Measurements from ENCODE around the gene ADD3.
"Not testable (repeated sequence)": the region's sequence is repeated elsewhere in the genome, so short reads cannot be mapped to it uniquely, and the experiment has no call there.

Gene ADD3

DNA sequence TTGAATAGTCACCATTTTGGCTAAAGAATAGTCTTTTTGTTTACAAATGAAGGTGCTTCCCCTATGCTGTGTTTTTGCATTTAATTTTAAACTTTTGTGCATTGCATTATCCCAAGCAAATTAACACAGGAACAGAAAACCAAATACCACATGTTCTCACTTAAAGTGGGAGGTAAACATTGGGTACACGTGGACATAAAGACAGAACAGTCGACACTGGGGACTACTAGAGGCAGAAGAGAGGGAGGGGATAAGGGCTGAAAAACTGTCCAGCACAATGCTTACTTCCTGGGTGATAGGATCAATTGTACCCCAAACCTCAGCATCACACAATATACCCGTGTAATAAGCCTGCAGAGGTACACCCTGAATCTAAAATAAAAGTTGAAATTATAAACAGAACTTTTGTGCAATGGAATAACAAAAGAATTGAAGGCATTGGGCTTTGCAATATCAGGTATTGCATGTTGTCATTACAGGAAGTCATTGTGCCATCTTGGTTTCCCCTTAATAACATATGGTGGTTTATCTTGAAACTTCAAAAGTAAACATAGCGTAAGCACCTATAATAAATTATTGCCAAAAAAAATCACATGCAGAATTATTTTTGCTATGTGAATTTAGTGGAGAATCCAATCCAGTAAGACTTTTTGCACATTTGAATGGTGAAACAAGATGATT, 16.1 kb downstream of the ADD3 start:
- no peak for DNase-seq
- intact Hi-C loops (cut with DNase I) = no loop called here

DNA sequence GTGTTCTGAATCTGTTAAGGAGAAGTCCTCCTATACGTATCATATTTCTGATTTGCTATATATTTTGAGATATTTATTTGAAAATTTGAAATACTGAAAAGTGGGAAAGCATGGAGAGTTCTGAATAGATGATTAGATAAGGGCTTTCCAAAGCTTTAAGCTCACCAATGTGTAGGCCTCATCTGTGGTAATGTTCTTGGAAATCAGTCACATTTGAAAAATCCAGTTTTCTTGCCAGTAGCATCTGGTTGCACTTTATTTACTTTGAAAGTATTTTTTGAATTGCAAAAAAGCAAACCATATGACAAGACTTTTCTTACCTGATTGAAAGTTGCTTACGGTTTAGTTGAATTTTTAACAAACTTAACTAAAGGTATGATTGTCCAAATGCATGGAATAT, 21.7 kb downstream of the ADD3 start:
- intact Hi-C loops (cut with DNase I) = no loop called here

DNA sequence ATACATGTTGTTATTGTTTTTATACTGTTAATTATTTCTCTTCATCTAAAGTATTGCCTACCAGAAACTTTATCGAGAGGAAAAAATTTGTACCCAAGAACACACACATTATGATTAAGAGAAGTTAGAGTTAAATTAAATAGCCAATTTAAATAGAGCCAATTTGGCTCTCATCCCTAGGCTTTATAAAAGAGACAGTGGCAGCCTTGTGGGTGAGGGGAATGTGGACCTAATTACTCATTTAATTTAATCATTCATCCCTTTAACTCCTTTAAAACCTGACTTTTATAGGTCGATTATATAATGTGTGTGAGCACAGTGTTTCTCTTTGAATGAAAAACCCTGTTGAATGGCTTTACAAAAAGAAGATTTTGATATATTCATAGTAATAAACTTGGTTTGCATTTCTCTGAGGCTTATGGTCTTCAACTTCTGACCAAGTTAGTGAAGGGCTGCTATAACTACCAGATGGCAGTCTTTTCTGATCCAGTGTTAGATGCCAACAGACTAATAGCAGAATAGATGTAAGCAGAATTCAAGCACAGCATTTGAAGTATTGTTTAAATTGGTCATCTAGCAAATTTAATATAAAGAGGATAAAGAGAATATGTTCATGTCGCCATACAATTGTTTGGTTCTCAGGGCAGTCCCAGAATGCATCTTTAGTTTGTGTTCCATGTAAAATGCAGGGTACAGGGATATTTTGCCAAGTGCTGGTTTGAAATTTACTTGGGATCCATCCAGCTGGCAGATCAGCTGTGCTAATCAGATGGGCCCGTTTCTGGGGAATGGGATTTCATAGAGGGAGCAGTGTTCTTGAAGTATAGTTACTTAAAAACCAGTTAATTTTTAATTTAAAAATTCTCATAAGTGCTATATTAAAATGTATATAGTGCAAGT, 25.3 kb downstream of the ADD3 start:
- peak in 1 of 10 donors; percentile 52 for DNase-seq
- intact Hi-C loops (cut with DNase I) = no loop called here

More for the DNA sequence above, 21.7 kb downstream of the ADD3 start:
- DNase-seq = no peak

- intact Hi-C loops (cut with DNase I) = no loop called here
- no peak for DNase-seq
Measured at GRCh38 chr10:110033701-110034235, 26.0 kb downstream of the ADD3 start.

DNA sequence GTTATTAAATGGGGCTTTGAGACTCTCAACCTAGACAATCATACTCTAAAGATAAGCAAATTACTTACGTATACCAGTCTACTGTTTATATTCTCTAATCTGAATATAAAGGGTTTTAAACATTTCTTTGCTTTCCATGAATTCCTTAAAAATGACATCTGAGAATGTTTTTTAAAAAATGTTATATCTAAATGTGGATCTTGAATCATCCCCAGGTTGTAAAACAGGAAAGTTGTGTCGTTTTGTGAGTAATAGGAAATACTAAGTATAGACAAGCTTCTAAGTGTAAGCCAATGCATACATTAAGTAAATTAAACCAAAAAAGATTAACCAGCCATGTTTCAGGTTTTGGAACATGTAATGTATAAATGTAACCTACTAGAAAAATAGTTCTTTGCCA, 26.8 kb downstream of the ADD3 start:
- intact Hi-C loops (cut with DNase I) = no loop called here
- DNase-seq = no peak

GRCh38 chr10:110035070-110035921, 27.5 kb downstream of the ADD3 start:
- intact Hi-C loops (cut with DNase I) = no loop called here
- DNase-seq = no peak

- intact Hi-C loops (cut with DNase I) = no loop called here
- no peak for DNase-seq
Measured at GRCh38 chr10:110036640-110037039, 28.9 kb downstream of the ADD3 start.

DNA sequence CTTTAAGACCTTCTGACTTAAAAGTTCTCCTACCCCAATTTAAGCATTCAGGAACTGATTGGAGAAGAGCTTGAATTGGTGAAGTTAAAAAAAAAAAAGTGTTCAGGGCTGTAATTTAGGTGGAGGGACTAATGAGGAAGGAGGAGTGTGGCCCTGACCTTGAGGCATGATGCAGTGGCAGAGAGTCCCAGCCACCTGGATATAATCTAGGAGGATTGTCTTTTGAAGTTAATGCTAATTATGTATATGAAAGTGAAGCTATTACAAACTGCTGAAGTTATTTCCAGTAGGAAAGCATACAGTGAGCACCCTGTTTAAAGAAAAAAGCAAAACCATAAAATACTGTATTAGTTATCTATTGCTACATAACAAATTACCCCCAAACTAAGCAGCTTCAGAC, 31.5 kb downstream of the ADD3 start:
- no peak for DNase-seq
- intact Hi-C loops (cut with DNase I) = no loop called here

GRCh38 chr10:110040108-110040507, 32.3 kb downstream of the ADD3 start:
- intact Hi-C loops (cut with DNase I) = no loop called here
- no peak for DNase-seq

DNA sequence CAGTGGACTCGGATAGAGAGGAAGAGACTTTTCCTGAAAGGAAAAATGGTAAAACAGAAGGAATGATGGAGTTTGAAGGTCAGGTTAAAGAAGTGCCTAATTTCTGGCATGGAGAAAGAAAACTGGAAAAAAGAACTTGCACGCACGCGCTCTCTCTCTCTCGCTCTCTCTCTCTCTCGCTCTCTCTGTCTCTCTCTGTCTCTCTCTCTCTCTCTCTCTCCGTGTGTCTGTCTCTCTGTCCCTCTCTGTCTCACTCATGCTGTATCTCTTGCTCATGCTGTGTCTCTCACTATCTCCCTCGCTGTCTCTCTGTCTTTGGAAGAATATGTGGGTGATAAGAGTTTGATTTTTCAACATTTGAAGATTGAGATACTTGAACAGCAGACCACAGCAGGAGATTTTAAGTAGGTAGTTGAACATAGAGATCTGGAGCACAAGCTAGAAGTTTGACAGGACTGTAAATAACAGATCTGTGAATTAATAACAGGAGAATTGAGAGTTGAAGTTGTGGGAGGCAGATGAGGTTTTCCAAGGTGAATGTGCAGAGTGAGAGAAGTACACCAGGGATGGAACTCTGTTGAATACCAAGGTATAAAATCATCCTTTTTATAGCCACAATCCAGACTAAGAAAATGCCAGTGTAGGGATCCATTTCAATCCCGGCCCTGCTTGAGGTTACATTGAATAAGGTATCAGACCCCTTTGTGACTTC, 33.1 kb downstream of the ADD3 start:
- no peak for DNase-seq
- intact Hi-C loops (cut with DNase I) = no loop called here

GRCh38 chr10:110041479-110041829, 33.7 kb downstream of the ADD3 start:
- intact Hi-C loops (cut with DNase I) = no loop called here
- no peak for DNase-seq

DNA sequence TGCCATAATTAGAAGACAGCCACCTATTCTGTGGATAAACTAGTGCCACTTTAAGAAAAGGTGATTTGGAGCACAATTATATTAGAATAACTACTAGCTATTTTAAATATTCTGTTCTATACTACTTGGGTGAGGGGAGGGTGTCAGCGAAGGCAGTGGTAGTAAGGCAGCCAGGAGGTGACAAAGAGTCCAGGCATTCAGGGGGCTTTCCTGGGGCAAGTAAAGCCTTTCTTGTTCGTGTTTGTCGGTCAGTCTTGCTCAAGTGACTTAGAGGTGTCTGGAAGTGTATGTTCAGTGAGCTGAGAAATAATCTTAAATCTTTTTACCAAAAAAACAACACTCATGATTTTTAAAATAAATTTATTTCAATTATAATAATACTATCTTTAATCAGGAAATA, 34.4 kb downstream of the ADD3 start:
- intact Hi-C loops (cut with DNase I) = no loop called here
- no peak for DNase-seq

DNA sequence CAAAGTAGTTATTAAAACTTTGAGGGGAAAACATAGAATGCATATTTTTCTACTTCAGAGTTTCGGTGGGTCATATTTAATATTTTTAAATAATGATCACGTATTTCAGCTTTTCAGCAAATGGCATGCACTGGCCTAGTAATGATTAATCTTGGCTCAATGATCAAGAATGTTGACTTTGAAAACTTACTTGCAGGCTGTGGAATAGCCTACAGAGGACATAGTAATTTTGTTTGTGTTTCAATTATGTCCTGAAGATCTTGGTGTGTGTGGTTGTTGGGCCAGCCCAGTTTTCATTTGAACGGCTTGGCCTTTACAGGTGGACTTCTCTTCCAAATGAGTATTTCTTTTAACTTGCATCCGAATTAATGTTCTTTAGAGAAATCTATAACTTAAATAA, 35.1 kb downstream of the ADD3 start:
- intact Hi-C loops (cut with DNase I) = no loop called here
- no peak for DNase-seq

DNA sequence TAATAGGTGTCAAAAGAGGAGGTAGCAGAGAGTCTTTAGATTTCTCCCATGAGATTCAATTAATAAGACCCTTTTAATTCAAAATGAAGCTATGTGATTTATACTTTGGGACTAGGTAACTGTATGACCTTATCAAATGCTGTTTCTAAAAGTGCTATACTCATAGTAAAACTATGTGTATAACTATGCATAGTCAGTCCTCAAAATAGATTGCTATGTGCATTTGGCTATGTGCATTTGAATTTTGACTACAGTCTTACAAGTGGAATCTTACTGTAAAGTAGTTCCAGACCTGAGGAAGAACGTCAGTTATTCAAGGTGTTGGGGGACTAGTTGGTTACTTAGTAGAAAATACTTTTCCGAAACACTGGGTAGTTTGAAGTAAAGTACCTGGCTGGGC, 36.9 kb downstream of the ADD3 start:
- no peak for DNase-seq
- intact Hi-C loops (cut with DNase I) = no loop called here

- DNase-seq = no peak
- intact Hi-C loops (cut with DNase I) = no loop called here
Measured at GRCh38 chr10:110045772-110046171, 38.0 kb downstream of the ADD3 start.

DNA sequence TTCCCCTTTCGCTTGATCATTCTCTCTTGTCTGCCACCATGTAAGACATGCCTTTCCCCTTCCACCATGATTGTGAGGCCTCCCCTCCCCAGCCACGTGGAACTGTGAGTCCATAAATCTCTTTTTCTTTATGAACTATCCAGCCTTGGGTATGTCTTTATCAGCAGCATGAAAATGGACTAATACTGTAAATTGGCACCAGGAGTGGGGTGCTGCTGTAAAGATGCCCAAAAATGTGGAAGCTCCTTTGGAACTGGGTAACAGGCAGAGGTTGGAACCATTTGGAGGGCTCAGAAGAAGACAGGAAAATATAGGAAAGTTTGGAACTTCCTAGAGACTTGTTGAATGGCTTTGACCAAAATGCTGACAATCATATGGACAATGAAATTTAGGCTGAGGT, 40.4 kb downstream of the ADD3 start:
- intact Hi-C loops (cut with DNase I); DNase-seq: not testable (repeated sequence)

- intact Hi-C loops (cut with DNase I) = no loop called here
Measured at GRCh38 chr10:110048781-110049180, 41.0 kb downstream of the ADD3 start.

DNA sequence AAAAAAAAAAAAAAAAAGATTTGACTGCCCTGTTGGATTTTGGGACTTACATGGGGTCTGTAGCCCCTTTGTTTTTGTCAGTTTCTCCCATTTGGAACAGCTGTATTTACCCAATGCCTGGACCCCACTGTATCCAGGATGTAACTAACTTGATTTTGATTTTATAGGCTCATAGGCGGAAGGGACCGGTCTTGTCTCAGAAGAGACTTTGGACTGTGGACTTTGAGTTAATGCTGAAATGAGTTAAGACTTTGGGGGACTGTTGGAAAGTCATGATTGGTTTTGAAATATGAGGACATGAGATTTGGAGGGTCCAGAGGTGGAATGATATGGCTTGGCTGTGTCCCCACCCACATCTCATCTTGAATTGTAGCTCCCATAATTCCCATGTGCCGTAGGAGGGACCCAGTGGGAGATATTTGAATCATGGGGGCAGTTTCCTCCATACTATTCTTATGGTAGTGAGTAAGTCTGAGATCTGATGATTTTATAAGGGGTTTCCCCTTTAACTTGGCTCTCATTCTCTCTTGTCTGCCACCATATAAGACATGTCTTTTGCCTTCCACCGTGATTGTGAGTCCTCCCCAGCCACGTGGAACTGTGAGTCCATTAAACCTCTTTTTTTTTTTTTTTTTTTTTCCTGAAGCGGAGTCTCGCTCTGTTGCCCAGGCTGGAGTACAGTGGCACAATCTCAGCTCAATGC, 42.3 kb downstream of the ADD3 start:
- intact Hi-C loops (cut with DNase I); DNase-seq: not testable (repeated sequence)

More at GRCh38 chr10:110048781-110049180, 41.0 kb downstream of the ADD3 start:
- DNase-seq = peak in 1 of 10 donors; percentile 25

GRCh38 chr10:110051487-110051886, 43.7 kb downstream of the ADD3 start:
- no peak for DNase-seq
- intact Hi-C loops (cut with DNase I) = no loop called here

DNA sequence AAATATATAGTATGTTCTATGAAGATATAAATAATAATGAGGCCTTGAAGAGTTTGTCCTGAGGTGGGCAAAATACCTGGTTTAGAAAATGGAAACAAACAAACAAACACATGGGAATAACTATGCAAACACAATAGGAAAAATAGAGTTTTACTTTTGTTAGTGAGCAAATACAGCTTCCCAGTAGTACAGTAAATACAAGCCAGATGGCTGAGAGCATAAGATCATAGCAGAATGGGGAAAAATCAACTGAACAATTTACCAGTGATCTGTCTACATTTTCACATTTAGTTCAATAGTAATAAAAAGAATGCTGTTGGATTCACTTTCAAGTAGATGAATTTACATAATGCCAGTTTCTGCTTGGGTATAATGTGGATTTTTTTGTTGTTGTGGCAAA, 45.1 kb downstream of the ADD3 start:
- no peak for DNase-seq
- intact Hi-C loops (cut with DNase I) = no loop called here

Data from posterior cingulate gyrus (tissue), 11 donors.